HK-2 (cell line): ENCODE data around the gene CDCA4.

ENCODE experiments used
- DNase-seq: peaks from one replicate; pipeline ENCODE4 v3.0.0-alpha.2; 2018; ENCODE audit not compliant: unreplicated experiment

Gene CDCA4

GRCh38 chr14:104989236-104989950 lies 31.5 kb downstream of the CDCA4 start:
- no peak for DNase-seq

- no peak for DNase-seq
Observed at GRCh38 chr14:104986487-104987164, 34.3 kb downstream of the CDCA4 start.

- DNase-seq = peak; percentile 84
Observed at GRCh38 chr14:104985675-104986486, 35.0 kb downstream of the CDCA4 start, which contains the start of gene CLBA1. TSS of gene CLBA1 (plus strand) at chr14:104985788. CDS start at chr14:104986432, 644 bp downstream.

GRCh38 chr14:104984056-104984894 lies 36.6 kb downstream of the CDCA4 start:
- DNase-seq = no peak

- no peak for DNase-seq
Observed at GRCh38 chr14:104983231-104983721, 37.6 kb downstream of the CDCA4 start.

- no peak for DNase-seq
Observed at GRCh38 chr14:104982548-104983230, 38.2 kb downstream of the CDCA4 start.

GRCh38 chr14:104981699-104982541 lies 39.0 kb downstream of the CDCA4 start:
- DNase-seq = no peak

GRCh38 chr14:104980611-104981531 lies 40.0 kb downstream of the CDCA4 start:
- DNase-seq = no peak

GRCh38 chr14:104979758-104980610 lies 40.9 kb downstream of the CDCA4 start:
- DNase-seq = peak; percentile 77

GRCh38 chr14:104978746-104979691 lies 41.9 kb downstream of the CDCA4 start:
- no peak for DNase-seq

GRCh38 chr14:104977681-104978653 lies 42.9 kb downstream of the CDCA4 start, which contains the start of gene AHNAK2:
TSS of gene AHNAK2 (minus strand) at chr14:104978374. CDS start at chr14:104978237, 137 bp downstream.
- DNase-seq = peak; percentile 80

GRCh38 chr14:104977008-104977680 lies 43.7 kb downstream of the CDCA4 start:
- no peak for DNase-seq

GRCh38 chr14:104976198-104977007 lies 44.5 kb downstream of the CDCA4 start:
- DNase-seq = peak; percentile 95
